ENCODE results near the gene TRMT10B. TPM values are rescaled to one million over a fixed set of nuclear protein-coding genes. Genes with fewer than 3 reads are reported as not detected.
A peak's percentile ranks its signal among the peaks of the same experiment; 100 is the strongest.
"Not testable (repeated sequence)": the region's sequence is repeated elsewhere in the genome, so short reads cannot be mapped to it uniquely, and the experiment has no call there.

The TRMT10B gene
- polyA plus RNA-seq, 1 experiment, result 6.9 TPM

DNA sequence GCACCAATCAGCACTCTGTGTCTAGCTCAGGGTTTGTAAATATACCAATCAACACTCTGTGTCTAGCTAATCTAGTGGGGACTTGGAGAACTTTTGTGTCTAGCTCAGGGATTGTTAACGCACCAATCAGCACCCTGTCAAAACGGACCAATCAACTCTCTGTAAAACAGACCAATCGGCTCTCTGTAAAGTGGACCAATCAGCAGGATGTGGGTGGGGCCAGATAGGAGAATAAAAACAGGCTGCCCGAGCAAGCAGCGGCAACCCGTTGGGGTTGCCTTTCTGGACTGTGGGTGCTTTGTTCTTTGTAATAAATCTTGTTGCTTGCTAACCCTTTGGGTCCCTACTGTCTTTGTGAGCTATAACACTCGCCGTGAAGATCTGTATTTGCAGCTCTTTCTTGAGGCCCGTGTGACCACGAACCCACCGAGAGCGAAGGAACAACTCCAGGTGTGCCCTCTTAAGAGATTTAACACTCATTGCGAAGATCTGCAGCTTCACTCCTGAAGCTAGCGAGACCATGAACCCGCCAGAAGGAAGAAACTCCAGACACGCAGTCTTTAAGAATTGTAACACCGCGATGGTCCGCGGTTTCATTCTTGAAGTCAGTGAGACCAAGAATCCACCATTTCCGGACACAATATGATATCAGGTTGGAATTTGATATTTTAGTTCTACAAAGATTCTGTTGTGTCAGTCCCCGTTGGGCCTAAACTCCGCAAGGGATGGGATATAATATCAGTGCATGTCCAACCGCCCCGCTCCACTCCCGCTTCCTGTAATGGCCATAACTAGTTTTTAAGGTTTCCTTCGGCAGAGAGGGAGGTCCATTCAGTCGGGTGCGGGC lies 740 bp upstream of the TRMT10B start:
- ChIA-PET POLR2A (interaction anchor here (0.7 kb wide), 1 partner anchor 49 kb away, joined by 3 read pairs; no protein-coding TSS in a partner anchor), CTCF (interaction anchor here (0.6 kb wide), 1 partner anchor 85 kb away, joined by 4 read pairs; no protein-coding TSS in a partner anchor)
- DNase-seq (ENCODE audit: low read depth, low spot score), result no peak
- Histone ChIP-seq H3K27me3 (ENCODE audit: control insufficient read depth, insufficient read depth, low read length) (no peaks in the 10 kb centered on the region), H3K4me3 (ENCODE audit: low read depth, low read length) (peak overlapping the region; percentile 78), H3K27ac (ENCODE audit: low read depth, low read length) (no peak overlapping the region), H3K9me3 (ENCODE audit: control insufficient read depth, insufficient read depth, low read length) (no peaks in the 10 kb centered on the region; the same call in 1 of the 2 replicates)
- TF ChIP-seq, protein P1, sequence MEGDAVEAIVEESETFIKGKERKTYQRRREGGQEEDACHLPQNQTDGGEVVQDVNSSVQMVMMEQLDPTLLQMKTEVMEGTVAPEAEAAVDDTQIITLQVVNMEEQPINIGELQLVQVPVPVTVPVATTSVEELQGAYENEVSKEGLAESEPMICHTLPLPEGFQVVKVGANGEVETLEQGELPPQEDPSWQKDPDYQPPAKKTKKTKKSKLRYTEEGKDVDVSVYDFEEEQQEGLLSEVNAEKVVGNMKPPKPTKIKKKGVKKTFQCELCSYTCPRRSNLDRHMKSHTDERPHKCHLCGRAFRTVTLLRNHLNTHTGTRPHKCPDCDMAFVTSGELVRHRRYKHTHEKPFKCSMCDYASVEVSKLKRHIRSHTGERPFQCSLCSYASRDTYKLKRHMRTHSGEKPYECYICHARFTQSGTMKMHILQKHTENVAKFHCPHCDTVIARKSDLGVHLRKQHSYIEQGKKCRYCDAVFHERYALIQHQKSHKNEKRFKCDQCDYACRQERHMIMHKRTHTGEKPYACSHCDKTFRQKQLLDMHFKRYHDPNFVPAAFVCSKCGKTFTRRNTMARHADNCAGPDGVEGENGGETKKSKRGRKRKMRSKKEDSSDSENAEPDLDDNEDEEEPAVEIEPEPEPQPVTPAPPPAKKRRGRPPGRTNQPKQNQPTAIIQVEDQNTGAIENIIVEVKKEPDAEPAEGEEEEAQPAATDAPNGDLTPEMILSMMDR (IDR thresholded peaks at IDR 0.05; ENCODE audit: low read depth, low read length), result no peak

DNA sequence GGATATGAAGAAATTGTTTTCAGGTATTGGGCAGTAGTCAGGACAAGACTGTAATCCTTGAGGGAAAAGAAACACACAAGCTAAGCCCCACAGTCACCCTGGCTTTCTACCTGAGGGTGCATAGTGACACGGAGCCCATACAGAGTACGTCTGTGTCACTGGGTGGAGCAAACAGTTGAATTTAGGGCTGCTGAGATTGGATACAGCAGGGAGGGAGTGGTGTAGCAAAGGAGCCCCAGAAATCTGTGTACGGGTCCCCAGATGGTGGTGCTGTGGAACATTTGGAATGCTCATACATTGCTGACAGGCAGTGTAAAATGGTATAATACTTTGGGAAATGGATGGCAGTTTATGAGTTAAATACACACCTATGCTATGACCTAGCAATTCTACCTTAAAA lies 5.1 kb downstream of the TRMT10B start:
- POLR2A ChIA-PET, result no interaction called here
- CTCF ChIA-PET, result interaction anchor here (1.0 to 1.5 kb wide), 2 partner anchors 9 to 11 kb away, joined by 3 to 4 read pairs; no protein-coding TSS in a partner anchor
- TF ChIP-seq, protein P1 (IDR thresholded peaks at IDR 0.05; ENCODE audit: low read depth, low read length), result no peak
- H3K27me3 ChIP-seq (ENCODE audit: control insufficient read depth, insufficient read depth, low read length), result no peaks in the 10 kb centered on the region
- no peaks in the 10 kb centered on the region for H3K9me3 ChIP-seq (ENCODE audit: control insufficient read depth, insufficient read depth, low read length)
- H3K27ac ChIP-seq (ENCODE audit: low read depth, low read length), result no peak overlapping the region
- H3K4me3 ChIP-seq (ENCODE audit: low read depth, low read length), result no peak overlapping the region
- no peak for DNase-seq (ENCODE audit: low read depth, low spot score)

DNA sequence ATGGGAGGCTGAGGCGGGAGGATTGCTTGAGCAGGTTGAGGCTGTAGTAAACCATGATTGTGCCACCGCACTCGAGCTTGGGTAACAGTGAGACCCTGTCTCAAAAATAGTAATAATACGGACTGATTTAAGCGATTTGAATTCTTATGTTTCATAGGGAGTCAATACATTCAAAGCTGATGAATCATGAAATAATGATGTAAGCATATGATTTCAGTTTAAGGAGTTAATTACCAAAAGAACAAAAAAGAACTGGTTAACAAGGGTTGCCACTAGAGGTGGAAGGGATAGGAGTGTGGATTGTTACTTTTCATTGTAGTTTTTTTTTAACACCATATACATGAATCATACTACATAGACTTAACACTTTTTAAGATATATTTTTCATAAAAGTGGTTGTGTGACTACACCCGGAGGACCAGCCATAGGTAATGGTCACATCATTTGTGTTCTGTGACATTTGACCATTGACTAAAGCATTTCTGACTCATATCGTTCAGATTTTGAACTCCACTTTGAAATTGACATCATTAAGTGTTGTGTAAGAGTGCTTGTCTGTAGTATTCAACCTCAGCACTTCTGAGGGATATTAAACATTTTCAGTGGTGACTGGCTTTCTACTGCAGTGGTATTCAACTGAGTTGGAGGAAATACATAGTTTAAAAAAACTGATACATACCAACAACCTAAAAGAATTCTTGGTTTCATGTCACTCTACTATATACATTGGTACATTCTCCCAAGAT lies 7.0 kb downstream of the TRMT10B start:
- H3K27me3 ChIP-seq (ENCODE audit: control insufficient read depth, insufficient read depth, low read length), result no peaks in the 10 kb centered on the region
- TF ChIP-seq, protein P1 (IDR thresholded peaks at IDR 0.05; ENCODE audit: low read depth, low read length), result no peak
- H3K27ac ChIP-seq (ENCODE audit: low read depth, low read length), result no peak overlapping the region
- no peak overlapping the region for H3K4me3 ChIP-seq (ENCODE audit: low read depth, low read length)
- DNase-seq (ENCODE audit: low read depth, low spot score), result peak; percentile 21
- ChIA-PET CTCF (no interaction called here), POLR2A (no interaction called here)
- H3K9me3 ChIP-seq (ENCODE audit: control insufficient read depth, insufficient read depth, low read length), result no peaks in the 10 kb centered on the region

DNA sequence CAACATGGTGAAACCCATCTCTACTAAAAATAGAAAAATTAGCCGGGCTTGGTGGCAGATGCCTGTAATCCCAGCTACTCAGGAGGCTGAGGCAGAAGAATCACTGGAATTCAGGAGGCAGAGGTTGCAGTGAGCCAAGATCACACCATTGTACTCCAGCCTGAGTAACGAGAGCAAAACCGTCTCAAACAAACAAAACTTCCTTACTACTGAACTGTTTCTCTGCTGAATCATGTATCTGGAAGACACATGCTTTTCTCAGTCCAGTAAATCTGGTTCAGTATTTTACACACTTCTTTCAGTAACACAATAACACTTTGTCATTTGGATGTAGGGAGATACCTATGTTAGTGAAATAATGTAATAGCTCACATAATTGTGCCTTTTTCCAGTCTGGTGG lies 7.9 kb downstream of the TRMT10B start:
- POLR2A ChIA-PET, result no interaction called here
- Histone ChIP-seq H3K4me3 (ENCODE audit: low read depth, low read length) (no peak overlapping the region), H3K9me3 (ENCODE audit: control insufficient read depth, insufficient read depth, low read length) (no peaks in the 10 kb centered on the region), H3K27me3 (ENCODE audit: control insufficient read depth, insufficient read depth, low read length) (no peaks in the 10 kb centered on the region), H3K27ac (ENCODE audit: low read depth, low read length) (peak overlapping the region; percentile 83)
- DNase-seq (ENCODE audit: low read depth, low spot score), result peak; percentile 58
- TF ChIP-seq, protein P1 (IDR thresholded peaks at IDR 0.05; ENCODE audit: low read depth, low read length), result no peak
- CTCF ChIA-PET, result interaction anchor here (0.6 kb wide), 1 partner anchor 188 kb away, joined by 3 read pairs; no protein-coding TSS in a partner anchor

DNA sequence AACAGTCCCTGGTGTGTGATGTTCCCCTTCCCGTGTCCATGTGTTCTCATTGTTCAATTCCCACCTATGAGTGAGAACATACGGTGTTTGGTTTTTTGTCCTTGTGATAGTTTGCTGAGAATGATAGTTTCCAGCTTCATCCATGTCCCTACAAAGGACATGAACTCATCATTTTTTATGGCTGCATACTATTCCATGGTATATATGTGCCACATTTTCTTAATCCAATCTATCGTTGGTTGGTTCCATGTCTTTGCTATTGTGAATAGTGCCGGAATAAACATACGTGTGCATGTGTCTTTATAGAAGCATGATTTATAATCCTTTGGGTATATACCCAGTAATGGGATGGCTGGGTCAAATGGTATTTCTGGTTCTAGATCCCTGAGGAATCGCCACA lies 11.7 kb downstream of the TRMT10B start:
- H3K4me3 ChIP-seq (ENCODE audit: low read depth, low read length); DNase-seq (ENCODE audit: low read depth, low spot score); POLR2A ChIA-PET; H3K9me3 ChIP-seq (ENCODE audit: control insufficient read depth, insufficient read depth, low read length); H3K27ac ChIP-seq (ENCODE audit: low read depth, low read length); H3K27me3 ChIP-seq (ENCODE audit: control insufficient read depth, insufficient read depth, low read length); CTCF ChIA-PET: not testable (repeated sequence)
